ENCODE measurements around the gene PRIMA1.

The PRIMA1 gene

DNA sequence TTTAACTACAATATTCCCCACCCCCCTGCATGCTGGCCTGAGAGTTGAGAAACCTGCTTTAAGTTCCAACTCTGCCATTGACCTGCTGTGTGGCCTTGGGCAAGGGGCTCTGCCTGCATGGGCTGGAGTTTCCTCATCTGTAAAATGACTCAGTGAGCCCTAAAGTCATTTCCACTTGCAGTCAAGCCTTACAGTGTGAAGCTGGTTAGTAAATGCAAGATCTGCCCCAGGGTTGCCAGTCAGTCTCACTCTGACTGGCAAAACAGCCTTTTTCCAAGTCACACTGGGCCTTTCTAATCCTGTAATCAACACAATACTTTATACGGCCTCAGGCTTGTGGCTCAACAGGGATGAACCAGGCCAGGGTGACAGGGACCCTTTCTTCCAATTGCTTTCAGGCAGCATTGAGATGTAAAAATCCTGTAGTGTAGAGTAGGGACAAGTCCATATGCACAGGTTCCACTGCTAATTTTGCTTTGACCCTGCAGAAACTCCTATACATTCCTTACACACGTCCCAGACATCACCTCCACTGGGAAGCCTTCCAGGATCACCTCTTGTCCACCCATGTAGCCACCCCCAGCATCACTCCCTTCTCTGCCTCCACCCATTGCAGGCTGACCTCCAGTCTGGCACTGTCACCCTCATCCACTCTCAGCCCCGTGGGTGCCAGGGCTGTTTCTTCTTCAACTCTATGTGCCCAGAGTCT is 42.6 kb upstream of the PRIMA1 start:
- Histone ChIP-seq H3K27ac (ENCODE audit: low read length, poor library complexity, severe bottlenecking) (no peak overlapping the region), H3K9ac (ENCODE audit: low read length) (no peak overlapping the region), H2AFZ (ENCODE audit: low read depth, low read length) (no peak overlapping the region), H4K8ac (ENCODE audit: low read length) (no peak overlapping the region), H3K9me3 (ENCODE audit: control insufficient read depth, low read length) (no peaks in the 10 kb centered on the region), H3K36me3 (ENCODE audit: control insufficient read depth in 1 of 2, insufficient read depth in 2 of 2, low read depth in 1 of 2, low read length in 2 of 2) (no peaks in the 10 kb centered on the region), H2BK15ac (ENCODE audit: low read depth, poor library complexity, severe bottlenecking) (no peak overlapping the region), H3K79me1 (replicated peaks; ENCODE audit: low read length, poor library complexity, severe bottlenecking) (no peaks in the 10 kb centered on the region), H3K4me3 (ENCODE audit: insufficient read depth in 1 of 2, low read depth in 1 of 2, low read length in 2 of 2) (no peak overlapping the region), H3K14ac (ENCODE audit: low read length in 2 of 2) (no peak overlapping the region), H3K4me2 (ENCODE audit: low read length, poor library complexity, severe bottlenecking) (no peak overlapping the region), H2BK5ac (ENCODE audit: low read depth, low read length, poor library complexity, severe bottlenecking) (no peak overlapping the region), H4K91ac (ENCODE audit: low read length) (no peak overlapping the region), H3K18ac (ENCODE audit: low read depth in 1 of 2, low read length in 2 of 2) (no peak overlapping the region), H3K4ac (ENCODE audit: low read depth in 1 of 2, low read length in 2 of 2) (no peak overlapping the region), H3K23ac (ENCODE audit: low read length in 2 of 2) (no peak overlapping the region), H2BK12ac (ENCODE audit: low read length in 2 of 2) (no peak overlapping the region), H2BK120ac (ENCODE audit: low read depth, low read length) (no peak overlapping the region), H2AK5ac (ENCODE audit: low read length, severe bottlenecking) (no peak overlapping the region), H3K4me1 (ENCODE audit: control insufficient read depth, insufficient read depth, low read depth, low read length) (no peaks in the 10 kb centered on the region), H3K27me3 (ENCODE audit: control insufficient read depth in 1 of 2, insufficient read depth in 1 of 2, low read length in 2 of 2) (peaks cover 0 to 7% of the 10 kb centered on the region in 2 experiments)
- WGBS, result 49% methylated on average over 2 of the region's 3 CpGs
- no peak for DNase-seq

DNA sequence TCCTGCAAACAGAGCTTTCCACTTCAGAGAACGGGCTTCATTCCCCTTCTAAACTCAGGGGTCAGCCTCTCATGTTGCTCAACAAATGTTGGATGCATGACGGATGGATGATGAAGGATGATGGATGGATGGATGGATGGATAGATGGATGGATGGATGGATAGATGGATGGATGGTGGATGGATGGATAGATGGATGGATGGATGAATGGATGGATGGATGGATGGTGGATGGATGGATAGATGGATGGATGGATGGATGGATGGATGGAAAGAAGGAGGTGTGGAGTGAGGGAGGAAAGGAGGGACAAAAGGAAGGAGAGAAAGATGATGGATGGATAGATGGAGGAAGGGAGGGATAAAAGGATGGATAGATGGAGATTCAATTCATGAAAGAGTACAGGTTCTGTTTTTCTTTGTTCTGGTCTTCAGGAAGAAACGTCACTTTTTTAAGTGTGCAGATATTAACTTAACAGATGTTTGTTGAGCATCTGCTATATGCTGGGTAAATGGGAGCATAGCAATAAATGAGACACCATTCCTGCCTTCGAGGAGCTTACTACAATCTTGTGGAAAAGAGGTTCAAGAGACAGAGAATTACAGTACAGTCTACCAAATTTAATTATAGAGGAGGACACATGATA is 41.7 kb upstream of the PRIMA1 start:
- Histone ChIP-seq H3K27me3 (ENCODE audit: control insufficient read depth in 1 of 2, insufficient read depth in 1 of 2, low read length in 2 of 2) (peaks cover 0 to 7% of the 10 kb centered on the region in 2 experiments), H4K8ac (ENCODE audit: low read length) (no peak overlapping the region), H3K79me1 (replicated peaks; ENCODE audit: low read length, poor library complexity, severe bottlenecking) (no peaks in the 10 kb centered on the region), H2BK5ac (ENCODE audit: low read depth, low read length, poor library complexity, severe bottlenecking) (no peak overlapping the region), H3K9ac (ENCODE audit: low read length) (no peak overlapping the region), H2BK15ac (ENCODE audit: low read depth, poor library complexity, severe bottlenecking) (no peak overlapping the region), H3K36me3 (ENCODE audit: control insufficient read depth in 1 of 2, insufficient read depth in 2 of 2, low read depth in 1 of 2, low read length in 2 of 2) (no peaks in the 10 kb centered on the region), H3K4me2 (ENCODE audit: low read length, poor library complexity, severe bottlenecking) (no peak overlapping the region), H3K18ac (ENCODE audit: low read depth in 1 of 2, low read length in 2 of 2) (no peak overlapping the region), H2AK5ac (ENCODE audit: low read length, severe bottlenecking) (no peak overlapping the region), H4K91ac (ENCODE audit: low read length) (no peak overlapping the region), H2BK120ac (ENCODE audit: low read depth, low read length) (no peak overlapping the region), H3K9me3 (ENCODE audit: control insufficient read depth, low read length) (no peaks in the 10 kb centered on the region), H2BK12ac (ENCODE audit: low read length in 2 of 2) (no peak overlapping the region), H3K4me1 (ENCODE audit: control insufficient read depth, insufficient read depth, low read depth, low read length) (no peaks in the 10 kb centered on the region), H3K14ac (ENCODE audit: low read length in 2 of 2) (no peak overlapping the region), H3K4ac (ENCODE audit: low read depth in 1 of 2, low read length in 2 of 2) (no peak overlapping the region), H3K27ac (ENCODE audit: low read length, poor library complexity, severe bottlenecking) (no peak overlapping the region), H3K4me3 (ENCODE audit: insufficient read depth in 1 of 2, low read depth in 1 of 2, low read length in 2 of 2) (no peak overlapping the region), H2AFZ (ENCODE audit: low read depth, low read length) (no peak overlapping the region), H3K23ac (ENCODE audit: low read length in 2 of 2) (no peak overlapping the region)
- WGBS, result 52% methylated on average over 4 of the region's 4 CpGs
- DNase-seq, result no peak

GRCh38 chr14:93825235-93825553 is 36.9 kb upstream of the PRIMA1 start:
- no peak overlapping the region for H2BK5ac ChIP-seq (ENCODE audit: low read depth, low read length, poor library complexity, severe bottlenecking)
- H2BK12ac ChIP-seq (ENCODE audit: low read length in 2 of 2), result no peak overlapping the region
- H3K18ac ChIP-seq (ENCODE audit: low read depth in 1 of 2, low read length in 2 of 2), result no peak overlapping the region
- no peak overlapping the region for H3K23ac ChIP-seq (ENCODE audit: low read length in 2 of 2)
- 78% methylated on average over 12 of the region's 14 CpGs for WGBS
- no peak overlapping the region for H4K91ac ChIP-seq (ENCODE audit: low read length)
- no peaks in the 10 kb centered on the region for H3K9me3 ChIP-seq (ENCODE audit: control insufficient read depth, low read length)
- no peak overlapping the region for H3K27ac ChIP-seq (ENCODE audit: low read length, poor library complexity, severe bottlenecking)
- no peak overlapping the region for H3K14ac ChIP-seq (ENCODE audit: low read length in 2 of 2)
- no peak overlapping the region for H2BK15ac ChIP-seq (ENCODE audit: low read depth, poor library complexity, severe bottlenecking)
- H3K4ac ChIP-seq (ENCODE audit: low read depth in 1 of 2, low read length in 2 of 2), result no peak overlapping the region
- no peak overlapping the region for H2BK120ac ChIP-seq (ENCODE audit: low read depth, low read length)
- peaks cover 0 to 13% of the 10 kb centered on the region in 2 experiments for H3K27me3 ChIP-seq (ENCODE audit: control insufficient read depth in 1 of 2, insufficient read depth in 1 of 2, low read length in 2 of 2)
- no peak overlapping the region for H4K8ac ChIP-seq (ENCODE audit: low read length)
- no peak for DNase-seq
- H3K4me2 ChIP-seq (ENCODE audit: low read length, poor library complexity, severe bottlenecking), result no peak overlapping the region
- no peaks in the 10 kb centered on the region for H3K4me1 ChIP-seq (ENCODE audit: control insufficient read depth, insufficient read depth, low read depth, low read length)
- no peak overlapping the region for H3K4me3 ChIP-seq (ENCODE audit: insufficient read depth in 1 of 2, low read depth in 1 of 2, low read length in 2 of 2)
- no peak overlapping the region for H2AFZ ChIP-seq (ENCODE audit: low read depth, low read length)
- H3K36me3 ChIP-seq (ENCODE audit: control insufficient read depth in 1 of 2, insufficient read depth in 2 of 2, low read depth in 1 of 2, low read length in 2 of 2), result no peaks in the 10 kb centered on the region
- H2AK5ac ChIP-seq (ENCODE audit: low read length, severe bottlenecking), result no peak overlapping the region
- H3K79me1 ChIP-seq (replicated peaks; ENCODE audit: low read length, poor library complexity, severe bottlenecking), result no peaks in the 10 kb centered on the region
- H3K9ac ChIP-seq (ENCODE audit: low read length), result no peak overlapping the region

DNA sequence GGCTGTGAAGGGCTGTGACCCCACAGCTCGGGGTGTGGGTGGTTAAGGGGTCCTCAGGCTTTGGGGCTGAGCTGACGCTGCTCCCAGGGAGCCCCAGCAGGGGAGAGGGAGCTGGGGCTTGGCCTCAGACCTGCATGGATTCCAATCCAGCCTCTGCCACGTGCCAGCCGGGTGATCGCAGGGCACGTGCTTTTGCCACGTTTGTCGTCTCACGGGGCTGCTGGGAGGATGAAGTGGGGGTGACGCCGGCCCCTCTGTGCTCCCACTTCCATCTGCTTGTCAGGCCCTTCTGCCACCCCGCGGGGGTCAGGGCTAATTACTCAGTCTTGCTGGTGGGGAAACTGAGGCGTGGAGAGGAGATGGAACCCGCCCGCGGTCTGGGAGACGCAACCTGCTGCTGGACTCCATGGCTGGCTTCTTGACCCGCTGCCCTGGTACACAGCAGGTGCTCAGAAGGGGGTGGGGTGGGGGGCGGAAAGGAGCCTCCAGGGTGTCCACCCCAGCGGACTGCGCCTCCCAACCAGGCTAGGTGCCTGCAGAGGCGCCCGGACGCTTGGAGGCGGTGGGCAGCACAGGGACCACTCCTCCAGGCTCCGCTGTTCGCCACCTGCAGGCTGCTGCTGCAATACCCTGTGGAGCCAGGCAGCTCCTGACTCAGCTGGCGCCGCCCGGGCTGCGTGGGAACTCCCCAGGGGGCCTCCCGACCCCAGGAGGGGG is 36.4 kb upstream of the PRIMA1 start:
- Histone ChIP-seq H3K27ac (ENCODE audit: low read length, poor library complexity, severe bottlenecking) (no peak overlapping the region), H3K27me3 (ENCODE audit: control insufficient read depth in 1 of 2, insufficient read depth in 1 of 2, low read length in 2 of 2) (peaks cover 0 to 13% of the 10 kb centered on the region in 2 experiments), H4K8ac (ENCODE audit: low read length) (no peak overlapping the region), H3K4me1 (ENCODE audit: control insufficient read depth, insufficient read depth, low read depth, low read length) (no peaks in the 10 kb centered on the region), H3K4ac (ENCODE audit: low read depth in 1 of 2, low read length in 2 of 2) (no peak overlapping the region), H4K91ac (ENCODE audit: low read length) (no peak overlapping the region), H2AK5ac (ENCODE audit: low read length, severe bottlenecking) (no peak overlapping the region), H2BK120ac (ENCODE audit: low read depth, low read length) (no peak overlapping the region), H3K9me3 (ENCODE audit: control insufficient read depth, low read length) (no peaks in the 10 kb centered on the region), H2BK5ac (ENCODE audit: low read depth, low read length, poor library complexity, severe bottlenecking) (no peak overlapping the region), H3K79me1 (replicated peaks; ENCODE audit: low read length, poor library complexity, severe bottlenecking) (no peaks in the 10 kb centered on the region), H3K14ac (ENCODE audit: low read length in 2 of 2) (no peak overlapping the region), H3K4me3 (ENCODE audit: insufficient read depth in 1 of 2, low read depth in 1 of 2, low read length in 2 of 2) (no peak overlapping the region), H3K4me2 (ENCODE audit: low read length, poor library complexity, severe bottlenecking) (no peak overlapping the region), H3K18ac (ENCODE audit: low read depth in 1 of 2, low read length in 2 of 2) (no peak overlapping the region), H2BK12ac (ENCODE audit: low read length in 2 of 2) (no peak overlapping the region), H3K23ac (ENCODE audit: low read length in 2 of 2) (no peak overlapping the region), H3K36me3 (ENCODE audit: control insufficient read depth in 1 of 2, insufficient read depth in 2 of 2, low read depth in 1 of 2, low read length in 2 of 2) (no peaks in the 10 kb centered on the region), H2BK15ac (ENCODE audit: low read depth, poor library complexity, severe bottlenecking) (no peak overlapping the region), H3K9ac (ENCODE audit: low read length) (no peak overlapping the region), H2AFZ (ENCODE audit: low read depth, low read length) (no peak overlapping the region)
- 81% methylated on average over 30 of the region's 33 CpGs for WGBS
- no peak for DNase-seq

All from mesenchymal stem cell (in vitro differentiated cells and primary cell).